Measurements from ENCODE around the gene PDE3A.
"Not testable (repeated sequence)": the region's sequence is repeated elsewhere in the genome, so short reads cannot be mapped to it uniquely, and the experiment has no call there.

PDE3A gene

GRCh38 chr12:20560935-20561334 lies 192.6 kb downstream of the PDE3A start:
- no peak for DNase-seq

GRCh38 chr12:20561871-20562270 lies 193.5 kb downstream of the PDE3A start:
- DNase-seq, result no peak

- no peak for DNase-seq
Measured at GRCh38 chr12:20567413-20567812, 199.1 kb downstream of the PDE3A start.

- no peak for DNase-seq
Measured at GRCh38 chr12:20572451-20572850, 204.1 kb downstream of the PDE3A start.

GRCh38 chr12:20576528-20576927 lies 208.2 kb downstream of the PDE3A start:
- DNase-seq, result no peak

GRCh38 chr12:20577054-20577453 lies 208.7 kb downstream of the PDE3A start:
- no peak for DNase-seq

GRCh38 chr12:20578142-20578541 lies 209.8 kb downstream of the PDE3A start:
- DNase-seq, result no peak

- no peak for DNase-seq
Measured at GRCh38 chr12:20585055-20585625, 216.8 kb downstream of the PDE3A start.

GRCh38 chr12:20585913-20586312 lies 217.6 kb downstream of the PDE3A start:
- DNase-seq, result no peak

GRCh38 chr12:20588042-20588441 lies 219.7 kb downstream of the PDE3A start:
- DNase-seq, result no peak

- no peak for DNase-seq
Measured at GRCh38 chr12:20590570-20590969, 222.2 kb downstream of the PDE3A start.

GRCh38 chr12:20592556-20592955 lies 224.2 kb downstream of the PDE3A start:
- DNase-seq, result no peak

GRCh38 chr12:20593611-20594010 lies 225.3 kb downstream of the PDE3A start:
- DNase-seq, result no peak

GRCh38 chr12:20596061-20596460 lies 227.7 kb downstream of the PDE3A start:
- DNase-seq, result no peak

- no peak for DNase-seq
Measured at GRCh38 chr12:20599757-20600156, 231.4 kb downstream of the PDE3A start.

- no peak for DNase-seq
Measured at GRCh38 chr12:20601668-20602280, 233.4 kb downstream of the PDE3A start.

GRCh38 chr12:20602641-20603391 lies 234.5 kb downstream of the PDE3A start:
- no peak for DNase-seq

GRCh38 chr12:20604408-20605067 lies 236.2 kb downstream of the PDE3A start:
- no peak for DNase-seq

GRCh38 chr12:20615020-20615419 lies 246.7 kb downstream of the PDE3A start:
- not testable (repeated sequence) for DNase-seq

- DNase-seq, result no peak
Measured at GRCh38 chr12:20616093-20616492, 247.8 kb downstream of the PDE3A start.

GRCh38 chr12:20620261-20620660 lies 251.9 kb downstream of the PDE3A start:
- no peak for DNase-seq

GRCh38 chr12:20624718-20625117 lies 256.4 kb downstream of the PDE3A start:
- no peak for DNase-seq

- no peak for DNase-seq
Measured at GRCh38 chr12:20625531-20625930, 257.2 kb downstream of the PDE3A start.
